Measurements from ENCODE around the gene BCL2L1. TPM values are rescaled to one million over a fixed set of nuclear protein-coding genes. Genes with fewer than 3 reads are reported as not detected.
"Not testable (repeated sequence)": the region's sequence is repeated elsewhere in the genome, so short reads cannot be mapped to it uniquely, and the experiment has no call there.

Gene BCL2L1
- polyA plus RNA-seq, 1 donor: 58.5 TPM

GRCh38 chr20:31758521-31758920 is 35.9 kb upstream of the BCL2L1 start:
- DNase-seq: no peak
- no peak overlapping the region for H3K27ac ChIP-seq (ENCODE audit: low read length)
- H3K4me1 ChIP-seq (ENCODE audit: control insufficient read depth, insufficient read depth, low read length): no peaks in the 10 kb centered on the region
- no peaks in the 10 kb centered on the region for H3K27me3 ChIP-seq (ENCODE audit: control insufficient read depth, insufficient read depth, low read length)
- WGBS (ENCODE audit: insufficient coverage, low lambda C conversion rate): 64% methylated on average over 3 of the region's 4 CpGs
- no peaks in the 10 kb centered on the region for H3K9me3 ChIP-seq (ENCODE audit: control insufficient read depth, low read depth, low read length)
- no peak overlapping the region for H3K4me3 ChIP-seq (ENCODE audit: low read length)
- peaks cover 2% of the 10 kb centered on the region for H3K36me3 ChIP-seq (ENCODE audit: control insufficient read depth, insufficient read depth, low read length)

- Histone ChIP-seq H3K4me3 (ENCODE audit: low read length) (no peak overlapping the region), H3K27ac (ENCODE audit: low read length) (no peak overlapping the region), H3K27me3 (ENCODE audit: control insufficient read depth, insufficient read depth, low read length) (no peaks in the 10 kb centered on the region), H3K36me3 (ENCODE audit: control insufficient read depth, insufficient read depth, low read length) (peaks cover 2% of the 10 kb centered on the region), H3K4me1 (ENCODE audit: control insufficient read depth, insufficient read depth, low read length) (no peaks in the 10 kb centered on the region), H3K9me3 (ENCODE audit: control insufficient read depth, low read depth, low read length) (no peaks in the 10 kb centered on the region)
- DNase-seq: no peak
- WGBS (ENCODE audit: insufficient coverage, low lambda C conversion rate): 100% methylated on average over 1 of the region's 3 CpGs
Observed at GRCh38 chr20:31757254-31757653, 34.6 kb upstream of the BCL2L1 start.

GRCh38 chr20:31751126-31751525 is 28.5 kb upstream of the BCL2L1 start:
- no peaks in the 10 kb centered on the region for H3K27me3 ChIP-seq (ENCODE audit: control insufficient read depth, insufficient read depth, low read length)
- H3K9me3 ChIP-seq (ENCODE audit: control insufficient read depth, low read depth, low read length): no peaks in the 10 kb centered on the region
- no peak overlapping the region for H3K27ac ChIP-seq (ENCODE audit: low read length)
- H3K36me3 ChIP-seq (ENCODE audit: control insufficient read depth, insufficient read depth, low read length): no peaks in the 10 kb centered on the region
- no peak overlapping the region for H3K4me3 ChIP-seq (ENCODE audit: low read length)
- DNase-seq: no peak
- H3K4me1 ChIP-seq (ENCODE audit: control insufficient read depth, insufficient read depth, low read length): no peaks in the 10 kb centered on the region
- WGBS (ENCODE audit: insufficient coverage, low lambda C conversion rate): no CpG with 5 or more reads among the region's 1 CpG

- Histone ChIP-seq H3K36me3 (ENCODE audit: control insufficient read depth, insufficient read depth, low read length) (no peaks in the 10 kb centered on the region), H3K9me3 (ENCODE audit: control insufficient read depth, low read depth, low read length) (no peaks in the 10 kb centered on the region), H3K27me3 (ENCODE audit: control insufficient read depth, insufficient read depth, low read length) (no peaks in the 10 kb centered on the region), H3K4me1 (ENCODE audit: control insufficient read depth, insufficient read depth, low read length) (no peaks in the 10 kb centered on the region), H3K4me3 (ENCODE audit: low read length) (no peak overlapping the region), H3K27ac (ENCODE audit: low read length) (no peak overlapping the region)
- WGBS (ENCODE audit: insufficient coverage, low lambda C conversion rate): no CpG with 5 or more reads among the region's 8 CpGs
- no peak for DNase-seq
Observed at GRCh38 chr20:31749223-31749622, 26.6 kb upstream of the BCL2L1 start.

- Histone ChIP-seq H3K4me1 (ENCODE audit: control insufficient read depth, insufficient read depth, low read length) (no peaks in the 10 kb centered on the region), H3K36me3 (ENCODE audit: control insufficient read depth, insufficient read depth, low read length) (no peaks in the 10 kb centered on the region), H3K9me3 (ENCODE audit: control insufficient read depth, low read depth, low read length) (no peaks in the 10 kb centered on the region), H3K4me3 (ENCODE audit: low read length) (no peak overlapping the region), H3K27ac (ENCODE audit: low read length) (no peak overlapping the region), H3K27me3 (ENCODE audit: control insufficient read depth, insufficient read depth, low read length) (no peaks in the 10 kb centered on the region)
- 100% methylated on average over 2 of the region's 5 CpGs for WGBS (ENCODE audit: insufficient coverage, low lambda C conversion rate)
- DNase-seq: no peak
Observed at GRCh38 chr20:31747640-31748039, 25.0 kb upstream of the BCL2L1 start.

GRCh38 chr20:31747028-31747427 is 24.4 kb upstream of the BCL2L1 start:
- H3K4me1 ChIP-seq (ENCODE audit: control insufficient read depth, insufficient read depth, low read length): not testable (repeated sequence)

GRCh38 chr20:31746068-31746878 is 23.6 kb upstream of the BCL2L1 start:
- WGBS (ENCODE audit: insufficient coverage, low lambda C conversion rate): 20% methylated on average over 1 of the region's 1 CpG
- no peak for DNase-seq
- Histone ChIP-seq H3K9me3 (ENCODE audit: control insufficient read depth, low read depth, low read length) (no peaks in the 10 kb centered on the region), H3K4me1 (ENCODE audit: control insufficient read depth, insufficient read depth, low read length) (no peaks in the 10 kb centered on the region), H3K36me3 (ENCODE audit: control insufficient read depth, insufficient read depth, low read length) (no peaks in the 10 kb centered on the region), H3K27me3 (ENCODE audit: control insufficient read depth, insufficient read depth, low read length) (no peaks in the 10 kb centered on the region), H3K4me3 (ENCODE audit: low read length) (no peak overlapping the region), H3K27ac (ENCODE audit: low read length) (no peak overlapping the region)

More at GRCh38 chr20:31747028-31747427, 24.4 kb upstream of the BCL2L1 start:
- DNase-seq; H3K27ac ChIP-seq (ENCODE audit: low read length); H3K27me3 ChIP-seq (ENCODE audit: control insufficient read depth, insufficient read depth, low read length); H3K9me3 ChIP-seq (ENCODE audit: control insufficient read depth, low read depth, low read length); H3K36me3 ChIP-seq (ENCODE audit: control insufficient read depth, insufficient read depth, low read length); H3K4me3 ChIP-seq (ENCODE audit: low read length): not testable (repeated sequence)
- WGBS (ENCODE audit: insufficient coverage, low lambda C conversion rate): no CpG with 5 or more reads among the region's 14 CpGs

GRCh38 chr20:31740656-31741323 is 18.1 kb upstream of the BCL2L1 start:
- Histone ChIP-seq H3K4me1 (ENCODE audit: control insufficient read depth, insufficient read depth, low read length) (no peaks in the 10 kb centered on the region), H3K27me3 (ENCODE audit: control insufficient read depth, insufficient read depth, low read length) (no peaks in the 10 kb centered on the region), H3K9me3 (ENCODE audit: control insufficient read depth, low read depth, low read length) (no peaks in the 10 kb centered on the region), H3K36me3 (ENCODE audit: control insufficient read depth, insufficient read depth, low read length) (no peaks in the 10 kb centered on the region), H3K4me3 (ENCODE audit: low read length) (peak overlapping the region; percentile 76), H3K27ac (ENCODE audit: low read length) (no peak overlapping the region)
- 50% methylated on average over 1 of the region's 1 CpG for WGBS (ENCODE audit: insufficient coverage, low lambda C conversion rate)
- DNase-seq: no peak

GRCh38 chr20:31740208-31740607 is 17.5 kb upstream of the BCL2L1 start:
- H3K36me3 ChIP-seq (ENCODE audit: control insufficient read depth, insufficient read depth, low read length): no peaks in the 10 kb centered on the region
- DNase-seq: peak in 1 of 2 donors; percentile 27
- no peak overlapping the region for H3K27ac ChIP-seq (ENCODE audit: low read length)
- no peaks in the 10 kb centered on the region for H3K27me3 ChIP-seq (ENCODE audit: control insufficient read depth, insufficient read depth, low read length)
- no peaks in the 10 kb centered on the region for H3K9me3 ChIP-seq (ENCODE audit: control insufficient read depth, low read depth, low read length)
- no CpG with 5 or more reads among the region's 1 CpG for WGBS (ENCODE audit: insufficient coverage, low lambda C conversion rate)
- H3K4me3 ChIP-seq (ENCODE audit: low read length): peak overlapping the region; percentile 76
- H3K4me1 ChIP-seq (ENCODE audit: control insufficient read depth, insufficient read depth, low read length): no peaks in the 10 kb centered on the region

GRCh38 chr20:31739550-31739977 is 16.9 kb upstream of the BCL2L1 start:
- H3K4me1 ChIP-seq (ENCODE audit: control insufficient read depth, insufficient read depth, low read length): no peaks in the 10 kb centered on the region
- H3K36me3 ChIP-seq (ENCODE audit: control insufficient read depth, insufficient read depth, low read length): no peaks in the 10 kb centered on the region
- H3K9me3 ChIP-seq (ENCODE audit: control insufficient read depth, low read depth, low read length): no peaks in the 10 kb centered on the region
- no peak for DNase-seq
- peak overlapping the region; percentile 58 for H3K27ac ChIP-seq (ENCODE audit: low read length)
- WGBS (ENCODE audit: insufficient coverage, low lambda C conversion rate): 0% methylated on average over 2 of the region's 11 CpGs
- H3K27me3 ChIP-seq (ENCODE audit: control insufficient read depth, insufficient read depth, low read length): no peaks in the 10 kb centered on the region
- H3K4me3 ChIP-seq (ENCODE audit: low read length): peak overlapping the region; percentile 76

Data from large intestine (tissue), 3 donors.